ENCODE results near the gene CD302. TPM values are rescaled to one million over a fixed set of nuclear protein-coding genes. Genes with fewer than 3 reads are reported as not detected.
"Not testable (repeated sequence)": the region's sequence is repeated elsewhere in the genome, so short reads cannot be mapped to it uniquely, and the experiment has no call there.

CD302 gene
- polyA plus RNA-seq, 2 of the 4 experiments (the other 2 are of a cell fraction): 2.5 to 8.4 TPM

GRCh38 chr2:159786938-159787337 is 11.1 kb downstream of the CD302 start:
- Histone ChIP-seq H3K9me3 (no peaks in the 10 kb centered on the region), H3K4me3 (no peak overlapping the region), H3K4me2 (no peak overlapping the region), H3K27ac (no peak overlapping the region), H3K4me1 (no peaks in the 10 kb centered on the region)
- TF ChIP-seq HEYL (CRISPR knock-in tag; IDR thresholded peaks at IDR 0.05): no peak
- no peak for TF ChIP-seq EP300 (IDR thresholded peaks at IDR 0.05)
- TF ChIP-seq RARB (CRISPR knock-in tag; IDR thresholded peaks at IDR 0.05): no peak
- TF ChIP-seq CBX8 (IDR thresholded peaks at IDR 0.05): no peak
- TF ChIP-seq, protein P1, sequence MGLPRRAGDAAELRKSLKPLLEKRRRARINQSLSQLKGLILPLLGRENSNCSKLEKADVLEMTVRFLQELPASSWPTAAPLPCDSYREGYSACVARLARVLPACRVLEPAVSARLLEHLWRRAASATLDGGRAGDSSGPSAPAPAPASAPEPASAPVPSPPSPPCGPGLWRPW (IDR thresholded peaks at IDR 0.05): no peak
- TF ChIP-seq HDAC2 (IDR thresholded peaks at IDR 0.05): no peak
- TF ChIP-seq, protein P2, sequence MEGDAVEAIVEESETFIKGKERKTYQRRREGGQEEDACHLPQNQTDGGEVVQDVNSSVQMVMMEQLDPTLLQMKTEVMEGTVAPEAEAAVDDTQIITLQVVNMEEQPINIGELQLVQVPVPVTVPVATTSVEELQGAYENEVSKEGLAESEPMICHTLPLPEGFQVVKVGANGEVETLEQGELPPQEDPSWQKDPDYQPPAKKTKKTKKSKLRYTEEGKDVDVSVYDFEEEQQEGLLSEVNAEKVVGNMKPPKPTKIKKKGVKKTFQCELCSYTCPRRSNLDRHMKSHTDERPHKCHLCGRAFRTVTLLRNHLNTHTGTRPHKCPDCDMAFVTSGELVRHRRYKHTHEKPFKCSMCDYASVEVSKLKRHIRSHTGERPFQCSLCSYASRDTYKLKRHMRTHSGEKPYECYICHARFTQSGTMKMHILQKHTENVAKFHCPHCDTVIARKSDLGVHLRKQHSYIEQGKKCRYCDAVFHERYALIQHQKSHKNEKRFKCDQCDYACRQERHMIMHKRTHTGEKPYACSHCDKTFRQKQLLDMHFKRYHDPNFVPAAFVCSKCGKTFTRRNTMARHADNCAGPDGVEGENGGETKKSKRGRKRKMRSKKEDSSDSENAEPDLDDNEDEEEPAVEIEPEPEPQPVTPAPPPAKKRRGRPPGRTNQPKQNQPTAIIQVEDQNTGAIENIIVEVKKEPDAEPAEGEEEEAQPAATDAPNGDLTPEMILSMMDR (IDR thresholded peaks at IDR 0.05): no peak
- TF ChIP-seq SREBF2 (IDR thresholded peaks at IDR 0.05): no peak
- TF ChIP-seq HOXB13 (CRISPR knock-in tag; IDR thresholded peaks at IDR 0.05; ENCODE audit: low read depth): no peak
- TF ChIP-seq FOXS1 (CRISPR knock-in tag; IDR thresholded peaks at IDR 0.05): no peak
- 69% methylated on average over 2 of the region's 2 CpGs for WGBS (ENCODE audit: missing lambda C conversion rate)
- POLR2A ChIA-PET: no interaction called here
- CTCF ChIA-PET: no interaction called here
- DNase-seq (ENCODE audit: low read depth in 1 of 2, low spot score in 1 of 2) (no peak), FAIRE-seq (no peak), ATAC-seq (no peak)

DNA sequence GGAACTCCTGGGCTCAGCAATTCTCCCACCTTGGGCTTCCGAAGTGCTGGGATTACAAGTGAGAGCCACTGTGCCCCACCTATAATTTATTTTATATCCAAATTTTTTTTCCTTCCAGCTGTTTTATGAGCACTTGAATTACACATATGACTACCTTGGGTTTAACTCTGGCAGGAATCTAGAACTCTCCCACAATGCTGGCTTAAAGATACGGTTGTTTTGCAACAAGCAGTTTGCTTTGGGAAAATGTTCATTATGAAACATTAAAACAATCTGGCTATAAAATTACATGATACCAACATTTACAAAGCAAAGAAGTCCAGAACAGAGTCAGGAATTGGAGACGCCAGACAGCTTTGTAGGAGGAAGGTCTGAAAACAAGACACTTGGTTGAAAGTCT is 12.8 kb downstream of the CD302 start:
- H3K4me2 ChIP-seq: no peak overlapping the region
- POLR2A ChIA-PET: no interaction called here
- H3K4me1 ChIP-seq: no peaks in the 10 kb centered on the region
- DNase-seq (ENCODE audit: low read depth in 1 of 2, low spot score in 1 of 2): no peak
- H3K27ac ChIP-seq: no peak overlapping the region
- FAIRE-seq: no peak
- 90% methylated on average over 3 of the region's 3 CpGs for WGBS (ENCODE audit: missing lambda C conversion rate)
- no peak overlapping the region for H3K4me3 ChIP-seq
- CTCF ChIA-PET: no interaction called here
- H3K9me3 ChIP-seq: no peaks in the 10 kb centered on the region
- TF ChIP-seq ATOH8 (CRISPR knock-in tag; IDR thresholded peaks at IDR 0.05; ENCODE audit: low read depth): no peak
- TF ChIP-seq HOXA7 (CRISPR knock-in tag; IDR thresholded peaks at IDR 0.05): no peak
- TF ChIP-seq, protein P3, sequence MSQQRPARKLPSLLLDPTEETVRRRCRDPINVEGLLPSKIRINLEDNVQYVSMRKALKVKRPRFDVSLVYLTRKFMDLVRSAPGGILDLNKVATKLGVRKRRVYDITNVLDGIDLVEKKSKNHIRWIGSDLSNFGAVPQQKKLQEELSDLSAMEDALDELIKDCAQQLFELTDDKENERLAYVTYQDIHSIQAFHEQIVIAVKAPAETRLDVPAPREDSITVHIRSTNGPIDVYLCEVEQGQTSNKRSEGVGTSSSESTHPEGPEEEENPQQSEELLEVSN (IDR thresholded peaks at IDR 0.05; ENCODE audit: borderline replicate concordance, low read depth): no peak
- no peak for TF ChIP-seq TP53 (CRISPR knock-in tag; IDR thresholded peaks at IDR 0.05)
- TF ChIP-seq RNF2 (IDR thresholded peaks at IDR 0.05; ENCODE audit: borderline replicate concordance, low read depth): no peak
- no peak for TF ChIP-seq POLR2A (IDR thresholded peaks at IDR 0.05; ENCODE audit: low read length)
- no peak for ATAC-seq

- FAIRE-seq; H3K9me3 ChIP-seq; H3K4me2 ChIP-seq; DNase-seq (ENCODE audit: low read depth in 1 of 2, low spot score in 1 of 2); H3K4me3 ChIP-seq; H3K4me1 ChIP-seq; POLR2A ChIA-PET; H3K27ac ChIP-seq: not testable (repeated sequence)
- CTCF ChIA-PET: interaction anchor here (0.5 kb wide), 1 partner anchor 20 kb away, joined by 3 read pairs; no protein-coding TSS in a partner anchor
- ATAC-seq: 0 out of 6 replicates have a peak, but pooled peaks of 1 of the 2 experiments have one; percentile 29
- WGBS (ENCODE audit: missing lambda C conversion rate): 77% methylated on average over 6 of the region's 6 CpGs
Observed at GRCh38 chr2:159784744-159785143, 13.3 kb downstream of the CD302 start.

GRCh38 chr2:159783556-159783955 is 14.5 kb downstream of the CD302 start:
- DNase-seq (ENCODE audit: low read depth in 1 of 2, low spot score in 1 of 2) (no peak), FAIRE-seq (no peak), ATAC-seq (no peak)
- H3K9me3 ChIP-seq: no peaks in the 10 kb centered on the region
- 87% methylated on average over 1 of the region's 1 CpG for WGBS (ENCODE audit: missing lambda C conversion rate)
- H3K27ac ChIP-seq: no peak overlapping the region
- ChIA-PET CTCF (no interaction called here), POLR2A (no interaction called here)
- no peak overlapping the region for H3K4me2 ChIP-seq
- no peak overlapping the region for H3K4me3 ChIP-seq
- no peaks in the 10 kb centered on the region for H3K4me1 ChIP-seq
- TF ChIP-seq CEBPB (IDR thresholded peaks at IDR 0.05): no peak
- TF ChIP-seq CHD4 (IDR thresholded peaks at IDR 0.05; ENCODE audit: borderline replicate concordance): no peak
- no peak for TF ChIP-seq PHF8 (IDR thresholded peaks at IDR 0.05; ENCODE audit: borderline replicate concordance, low read depth)
- no peak for TF ChIP-seq BHLHE40 (IDR thresholded peaks at IDR 0.05; ENCODE audit: low read depth, low read length)
- TF ChIP-seq RAD21 (conservative IDR thresholded peaks at IDR 0.05 in 1 of 2, IDR thresholded peaks at IDR 0.05 in 1 of 2): no peak
- no peak for TF ChIP-seq GATA3 (IDR thresholded peaks at IDR 0.05; ENCODE audit: borderline replicate concordance)
- TF ChIP-seq EP300 (IDR thresholded peaks at IDR 0.05): no peak
- no peak for TF ChIP-seq NFE2L2 (conservative IDR thresholded peaks at IDR 0.05; ENCODE audit: low read length)
- TF ChIP-seq SREBF2 (IDR thresholded peaks at IDR 0.05): no peak
- no peak for TF ChIP-seq POLR2A (IDR thresholded peaks at IDR 0.05; ENCODE audit: low read length)
- TF ChIP-seq HEYL (CRISPR knock-in tag; IDR thresholded peaks at IDR 0.05): no peak
- no peak for TF ChIP-seq BCL3 (IDR thresholded peaks at IDR 0.05)
- TF ChIP-seq, protein P3 (IDR thresholded peaks at IDR 0.05; ENCODE audit: borderline replicate concordance, low read depth): no peak
- no peak for TF ChIP-seq HOXB5 (CRISPR knock-in tag; IDR thresholded peaks at IDR 0.05)
- no peak for TF ChIP-seq ATOH8 (CRISPR knock-in tag; IDR thresholded peaks at IDR 0.05; ENCODE audit: low read depth)
